Measurements from ENCODE around the gene DGCR6L.
"Not testable (repeated sequence)": the region's sequence is repeated elsewhere in the genome, so short reads cannot be mapped to it uniquely, and the experiment has no call there.

Gene DGCR6L

DNA sequence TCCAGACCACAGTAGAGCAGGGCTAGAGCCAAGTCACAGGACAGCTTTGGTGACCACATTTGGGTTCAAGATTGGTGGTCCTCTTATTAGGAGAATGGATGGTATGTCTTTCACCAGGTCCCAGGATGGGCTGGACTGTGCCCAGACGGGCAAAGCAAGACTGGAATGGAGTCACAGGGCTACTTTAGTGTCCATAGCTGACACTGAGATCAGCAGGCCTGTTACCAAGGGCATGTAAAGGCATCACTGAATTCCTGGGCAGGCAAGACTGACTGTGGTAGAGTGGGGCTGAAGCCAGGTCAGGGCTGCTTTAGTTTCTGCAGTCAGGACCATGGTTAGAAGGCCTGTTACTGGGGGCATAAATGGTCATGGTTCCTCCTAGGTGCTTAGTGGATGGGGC is 6.1 kb upstream of the DGCR6L start:
- not testable (repeated sequence) for DNase-seq (ENCODE audit: low read depth)

DNA sequence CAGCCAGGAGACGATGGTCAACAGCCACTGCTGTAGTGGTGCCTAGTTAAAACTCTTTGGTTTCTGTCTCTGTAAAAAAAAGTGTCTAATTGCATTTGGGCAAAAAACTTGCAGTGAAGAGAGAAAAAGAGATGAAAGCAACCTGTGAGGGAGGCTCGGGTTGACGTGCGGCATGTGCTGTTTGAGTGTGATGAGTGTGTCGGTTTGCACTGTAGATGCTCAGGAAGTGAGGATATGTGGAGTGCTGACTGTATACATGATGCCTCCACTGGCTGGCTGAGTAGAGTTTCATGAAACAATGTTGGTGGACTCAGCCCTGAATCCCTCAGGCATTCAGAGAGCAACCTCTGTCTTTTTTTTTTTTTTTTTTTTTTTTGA is 4.3 kb upstream of the DGCR6L start:
- DNase-seq (ENCODE audit: low read depth): no peak

DNA sequence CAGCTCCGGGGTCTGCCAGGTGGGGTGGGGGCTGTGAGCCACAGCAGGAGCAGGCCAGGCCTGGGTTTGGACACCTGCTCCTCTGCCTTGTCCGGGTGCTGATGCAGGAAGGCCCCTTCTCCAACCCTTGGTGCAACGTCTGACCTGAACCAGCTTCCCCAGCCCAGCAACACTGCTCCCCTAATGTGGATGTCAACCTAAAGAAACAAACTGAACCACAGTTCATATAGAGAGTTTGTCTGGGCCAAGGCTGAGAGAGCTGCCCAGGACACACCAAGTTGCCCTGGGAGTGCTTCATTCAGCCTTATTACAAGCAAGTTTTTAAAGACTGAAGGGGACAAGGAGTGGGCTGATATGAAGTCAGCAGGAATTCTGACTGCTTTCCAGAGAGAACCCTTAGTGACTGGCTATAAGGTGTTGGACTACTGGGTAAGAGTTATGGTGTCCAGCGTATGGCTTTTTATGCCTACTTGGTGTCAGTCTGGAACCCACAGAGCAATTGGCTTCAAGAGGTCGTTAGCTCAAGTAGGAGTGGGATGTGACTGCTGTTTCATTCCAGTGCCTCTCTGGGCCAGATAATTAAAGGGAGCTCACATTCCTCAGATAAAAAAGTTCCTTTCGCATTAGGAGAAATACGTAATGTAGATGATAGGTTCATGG is 1.8 kb upstream of the DGCR6L start:
- DNase-seq (ENCODE audit: low read depth): not testable (repeated sequence)

- not testable (repeated sequence) for DNase-seq (ENCODE audit: low read depth)
Measured at GRCh38 chr22:20320659-20321551, 1.0 kb upstream of the DGCR6L start.

DNA sequence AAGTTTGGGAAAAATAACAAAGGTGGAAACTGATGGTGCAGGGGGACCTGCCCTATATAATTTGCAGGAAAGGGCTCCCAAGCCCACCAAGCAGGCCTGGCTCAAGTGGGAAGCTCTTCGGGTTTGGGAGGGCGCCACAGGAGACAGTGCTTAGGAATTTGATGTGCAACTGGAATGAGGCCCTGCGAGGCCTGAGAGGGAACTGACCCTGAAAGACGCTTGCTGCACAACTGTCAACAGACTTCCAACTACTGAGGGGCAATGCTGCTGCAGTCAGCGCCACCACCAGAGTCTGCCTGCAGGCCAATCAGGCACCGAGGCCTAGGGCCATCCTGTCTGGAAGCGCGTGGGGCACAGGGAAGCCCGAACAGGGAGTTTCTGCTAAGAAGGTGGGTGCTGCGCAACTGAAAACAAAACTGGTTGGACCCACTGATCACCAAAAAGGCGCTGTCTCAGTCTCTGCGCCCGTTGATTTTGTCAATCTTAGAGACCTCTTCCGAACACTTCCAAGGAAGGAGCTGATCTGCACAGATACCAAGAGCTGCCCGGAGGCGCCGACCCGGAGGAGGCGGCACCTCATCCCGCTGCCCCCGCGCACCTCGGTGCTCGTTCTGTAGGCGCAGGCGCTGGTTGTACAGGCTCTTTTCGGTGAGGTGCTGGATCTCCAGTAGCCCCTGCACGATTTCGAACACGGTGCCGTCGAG is 667 bp downstream of the DGCR6L start:
- no peak for DNase-seq (ENCODE audit: low read depth)

DNA sequence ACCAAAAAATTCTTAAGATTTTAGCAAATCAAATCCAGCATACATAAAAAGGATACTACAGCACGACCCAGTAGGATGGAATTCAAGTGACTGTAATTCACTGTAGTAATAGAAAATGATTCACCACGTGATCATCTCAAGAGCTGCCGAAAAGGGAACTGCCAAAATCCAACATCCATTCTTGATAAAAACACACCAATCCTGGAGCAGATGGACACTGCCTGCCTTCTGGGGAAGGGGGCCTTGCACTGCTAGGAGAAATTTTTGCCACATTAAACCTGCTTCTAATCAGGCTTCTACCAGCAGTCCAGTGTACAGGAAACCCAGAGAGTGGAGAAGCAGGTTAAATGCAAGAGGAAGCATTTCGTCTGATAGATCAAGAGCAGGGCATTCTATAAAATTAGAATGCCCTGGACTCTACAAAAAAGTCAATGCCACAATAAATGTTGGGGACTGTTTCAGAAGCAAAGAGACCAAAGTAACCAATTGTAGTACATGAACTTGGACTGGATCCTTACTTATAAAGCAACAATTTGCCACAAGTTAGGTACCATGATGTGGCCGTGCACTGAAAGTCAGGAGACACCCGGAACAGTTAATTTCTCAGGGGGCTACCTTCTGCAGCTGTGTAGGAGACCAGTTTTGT is 1.7 kb downstream of the DGCR6L start:
- not testable (repeated sequence) for DNase-seq (ENCODE audit: low read depth)

- DNase-seq (ENCODE audit: low read depth): not testable (repeated sequence)
Measured at GRCh38 chr22:20317402-20318042, 2.3 kb downstream of the DGCR6L start.

GRCh38 chr22:20316844-20317401 is 2.9 kb downstream of the DGCR6L start:
- no peak for DNase-seq (ENCODE audit: low read depth)

DNA sequence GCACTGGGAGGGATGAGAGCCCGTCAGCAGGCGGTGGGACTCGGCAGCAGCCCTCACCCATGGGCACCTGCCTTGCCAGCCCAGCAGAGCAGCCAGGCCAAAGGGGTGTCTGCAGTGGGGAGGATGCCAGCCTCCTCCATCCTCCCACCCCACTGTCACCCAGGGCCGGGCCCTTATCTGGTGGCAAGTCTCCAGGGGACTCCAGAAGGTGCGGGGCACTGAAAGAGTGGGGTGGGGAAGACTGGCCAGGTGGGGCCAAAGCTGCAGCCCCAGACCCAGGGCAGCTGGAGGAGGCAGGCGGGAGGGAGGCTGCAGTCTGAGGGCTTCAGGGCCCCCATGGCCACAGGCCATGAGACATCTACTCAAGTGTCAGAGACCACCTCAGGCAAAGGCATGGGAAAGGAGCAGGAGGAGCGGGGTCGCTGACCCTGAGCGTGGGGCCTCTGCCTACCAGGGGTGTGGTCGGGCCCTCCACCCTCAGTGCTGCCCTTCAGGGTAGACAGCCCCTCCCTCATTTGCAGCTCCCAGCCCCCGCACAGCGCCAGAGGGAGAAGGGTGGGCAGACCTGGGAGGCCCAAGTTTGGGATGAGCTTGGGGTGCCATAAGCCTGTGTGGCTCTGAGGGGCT is 3.5 kb downstream of the DGCR6L start:
- no peak for DNase-seq (ENCODE audit: low read depth)

GRCh38 chr22:20315337-20316216 is 4.3 kb downstream of the DGCR6L start:
- DNase-seq (ENCODE audit: low read depth): no peak

DNA sequence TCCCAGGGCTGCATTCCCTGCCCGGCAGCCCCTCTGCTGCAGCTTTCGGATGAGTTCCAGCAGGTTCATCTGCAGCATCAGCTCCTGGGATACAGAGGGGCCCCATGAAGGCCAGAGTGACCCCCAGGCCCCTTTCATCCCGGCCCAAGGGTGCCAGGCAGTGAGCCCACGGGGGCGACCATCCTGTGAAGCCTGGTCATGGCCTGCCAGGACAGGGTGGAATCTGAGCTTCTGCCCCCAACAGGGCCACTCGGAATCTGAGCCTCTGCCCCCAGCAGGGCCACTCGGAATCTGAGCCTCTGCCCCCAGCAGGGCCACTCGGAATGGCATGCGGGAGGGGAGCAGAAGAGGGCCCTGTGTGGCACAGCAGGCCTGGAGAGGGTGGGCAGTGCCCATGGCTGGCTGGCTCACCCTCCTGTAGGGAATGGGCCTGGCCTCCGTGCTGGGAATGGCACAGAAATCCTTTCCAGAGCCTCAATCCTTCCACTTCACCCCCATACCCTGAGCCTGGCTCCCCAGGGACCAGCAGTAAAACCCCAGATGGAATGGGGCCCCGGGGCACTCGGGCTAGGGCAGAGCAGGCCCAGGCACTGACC is 5.0 kb downstream of the DGCR6L start:
- DNase-seq (ENCODE audit: low read depth): not testable (repeated sequence)

- DNase-seq (ENCODE audit: low read depth): not testable (repeated sequence)
Measured at GRCh38 chr22:20314206-20314605, 5.7 kb downstream of the DGCR6L start.

DNA sequence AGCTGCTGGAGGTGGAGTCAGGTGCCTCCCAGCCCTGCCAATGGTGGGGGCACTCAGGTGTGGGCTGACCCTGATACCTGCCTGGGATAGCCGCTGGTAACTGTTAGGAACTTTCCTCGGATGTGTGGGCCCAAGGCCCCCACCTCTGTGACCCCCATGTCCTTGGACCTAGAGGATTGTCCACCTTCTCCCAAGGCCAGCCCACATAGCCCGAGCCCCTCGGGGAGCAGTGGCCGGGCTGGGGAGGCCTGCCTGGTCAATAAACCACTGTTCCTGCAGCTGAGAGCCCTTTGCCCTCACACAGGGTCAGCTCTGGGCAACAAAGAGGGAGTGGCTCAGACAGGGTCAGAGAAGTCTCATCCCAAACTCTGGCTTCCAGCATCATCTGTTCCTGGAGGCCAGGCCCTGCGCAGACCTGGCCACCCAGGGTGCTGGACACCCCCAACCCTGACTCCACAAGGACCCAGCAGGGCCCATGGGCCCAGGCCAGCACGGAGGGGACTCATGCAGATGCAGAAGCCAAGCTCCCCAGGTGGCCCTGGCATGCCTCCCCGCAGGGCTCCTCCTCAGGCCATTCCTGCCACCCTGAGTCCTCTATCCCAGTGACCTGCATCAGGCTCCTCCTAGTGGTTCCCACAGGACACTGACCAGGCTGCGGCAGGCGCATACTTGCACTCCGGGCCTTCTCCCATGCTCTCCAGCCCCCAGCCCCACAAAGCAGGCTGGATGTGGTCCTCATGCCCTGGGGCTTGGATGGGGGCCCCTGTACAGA is 6.4 kb downstream of the DGCR6L start:
- DNase-seq (ENCODE audit: low read depth): not testable (repeated sequence)

DNA sequence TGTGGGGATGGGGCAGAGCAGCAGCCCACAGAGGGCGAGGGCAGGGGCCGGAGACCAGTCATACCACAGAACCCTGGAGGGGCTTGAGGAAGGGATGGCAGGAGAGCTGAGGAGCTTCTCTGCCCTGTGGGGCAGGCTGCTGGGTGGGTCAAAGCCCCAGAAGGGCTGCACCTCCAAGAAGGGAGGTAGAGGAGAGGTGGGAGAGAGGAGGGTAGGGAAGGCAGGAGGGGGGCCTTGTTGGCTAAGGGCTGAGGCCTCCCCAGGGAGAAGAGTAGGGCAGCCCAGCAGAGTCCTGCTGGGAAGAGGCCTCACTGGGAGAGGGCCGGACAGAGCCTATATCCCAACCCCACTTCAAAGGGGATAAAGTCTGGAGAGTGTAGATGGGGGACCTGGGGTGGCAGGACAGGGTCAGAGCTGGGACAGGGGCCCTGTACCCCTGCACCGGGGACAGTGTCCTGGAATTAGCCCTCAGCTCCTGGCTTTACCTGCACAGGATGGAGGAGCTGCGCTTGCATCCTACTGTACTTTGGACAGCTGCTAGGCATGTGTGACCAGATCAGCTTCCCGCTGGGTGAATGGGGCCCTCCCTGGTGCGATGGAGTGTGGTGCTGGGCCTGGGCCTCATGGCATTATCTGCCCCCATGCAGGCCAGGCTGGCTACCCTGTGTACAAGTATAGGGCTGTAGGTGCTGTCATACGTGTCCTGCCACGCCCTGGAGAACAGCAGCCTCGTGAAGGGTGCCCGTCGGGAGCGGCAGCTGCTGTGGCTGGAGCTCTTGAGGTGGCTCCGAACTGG is 7.3 kb downstream of the DGCR6L start:
- no peak for DNase-seq (ENCODE audit: low read depth)

GRCh38 chr22:20311249-20312062 is 8.4 kb downstream of the DGCR6L start:
- DNase-seq (ENCODE audit: low read depth): not testable (repeated sequence)

- not testable (repeated sequence) for DNase-seq (ENCODE audit: low read depth)
Measured at GRCh38 chr22:20310773-20311172, 9.1 kb downstream of the DGCR6L start.

DNA sequence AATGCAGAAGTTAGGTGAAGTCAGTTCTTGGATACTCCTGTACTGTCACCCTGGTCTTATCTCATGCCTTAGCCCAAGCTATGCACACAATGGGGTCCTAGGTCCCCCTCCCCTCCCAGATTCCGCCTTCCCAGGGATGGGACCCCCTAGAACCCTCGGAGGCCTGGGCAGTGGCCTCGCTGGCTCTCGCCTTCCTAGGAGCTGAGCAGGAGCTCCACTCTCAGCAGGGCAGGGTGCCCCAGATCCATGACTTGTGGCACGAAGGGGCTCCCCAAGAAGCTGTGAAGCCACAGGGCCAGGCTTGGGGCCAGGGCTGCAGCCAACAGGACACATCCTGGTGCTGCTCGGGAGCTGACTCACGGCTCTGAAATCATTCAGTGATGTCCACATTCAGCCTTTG is 9.7 kb downstream of the DGCR6L start:
- not testable (repeated sequence) for DNase-seq (ENCODE audit: low read depth)
